IPS-NIHi11 (cell line): ENCODE results near the gene IGF2BP2.

Source experiments
- DNase-seq: peaks from one replicate; pipeline ENCODE4 v3.0.0; 2012; ENCODE audit warnings: mixed read lengths, low spot score

The IGF2BP2 gene

GRCh38 chr3:185764980-185765370, 59.9 kb downstream of the IGF2BP2 start:
- no peak for DNase-seq

- DNase-seq: no peak
These were observed 60.5 kb downstream of the IGF2BP2 start for GRCh38 chr3:185764163-185764979.

- no peak for DNase-seq
These were observed 61.4 kb downstream of the IGF2BP2 start for GRCh38 chr3:185763347-185764005.

- peak; percentile 29 for DNase-seq
These were observed 64.3 kb downstream of the IGF2BP2 start for GRCh38 chr3:185760550-185760949.

- DNase-seq: no peak
These were observed 64.8 kb downstream of the IGF2BP2 start for GRCh38 chr3:185760088-185760487.

- DNase-seq: no peak
These were observed 65.3 kb downstream of the IGF2BP2 start for GRCh38 chr3:185759512-185759911.

GRCh38 chr3:185758912-185759311, 65.9 kb downstream of the IGF2BP2 start:
- DNase-seq: peak; percentile 42

GRCh38 chr3:185757176-185757575, 67.7 kb downstream of the IGF2BP2 start:
- DNase-seq: no peak

- DNase-seq: no peak
These were observed 68.4 kb downstream of the IGF2BP2 start for GRCh38 chr3:185756477-185756876.

GRCh38 chr3:185754920-185755319, 69.9 kb downstream of the IGF2BP2 start:
- peak; percentile 55 for DNase-seq

- no peak for DNase-seq
These were observed 71.5 kb downstream of the IGF2BP2 start for GRCh38 chr3:185753354-185753753.

GRCh38 chr3:185750702-185751101, 74.1 kb downstream of the IGF2BP2 start:
- no peak for DNase-seq

GRCh38 chr3:185750015-185750414, 74.8 kb downstream of the IGF2BP2 start:
- DNase-seq: no peak

- DNase-seq: no peak
These were observed 78.4 kb downstream of the IGF2BP2 start for GRCh38 chr3:185746470-185746869.

- no peak for DNase-seq
These were observed 79.6 kb downstream of the IGF2BP2 start for GRCh38 chr3:185744997-185745843.

GRCh38 chr3:185741586-185741985, 83.3 kb downstream of the IGF2BP2 start:
- DNase-seq: no peak

GRCh38 chr3:185740133-185740532, 84.7 kb downstream of the IGF2BP2 start:
- no peak for DNase-seq

GRCh38 chr3:185739264-185739701, 85.6 kb downstream of the IGF2BP2 start:
- DNase-seq: no peak

GRCh38 chr3:185737740-185738680, 86.8 kb downstream of the IGF2BP2 start:
- DNase-seq: no peak

GRCh38 chr3:185737020-185737419, 87.8 kb downstream of the IGF2BP2 start:
- no peak for DNase-seq

GRCh38 chr3:185734725-185735096, 90.1 kb downstream of the IGF2BP2 start:
- DNase-seq: no peak
